HepG2 (cell line): Measurements from ENCODE around the gene EGFR.

Experiments used
- CTCF ChIP-seq: sonication (generic); formaldehyde crosslinking; IDR thresholded peaks from 2 replicates; pipeline ENCODE4 v1.5.0; 2020; ENCODE audit warnings: mild to moderate bottlenecking, missing genetic modification reagents, moderate library complexity
- KAT2B ChIP-seq: fragments of 150-350 bp; IDR thresholded peaks from 2 replicates; pipeline ENCODE4 v1.6.1; 2014; ENCODE audit warnings: low read depth, low read length, borderline replicate concordance
- RFXAP ChIP-seq: sonication (generic); formaldehyde crosslinking; IDR thresholded peaks from 2 replicates; pipeline ENCODE4 v1.4.0; 2020; ENCODE audit warnings: missing genetic modification reagents, borderline replicate concordance
- ZFX ChIP-seq: sonication (generic); formaldehyde crosslinking; IDR thresholded peaks from 2 replicates; pipeline ENCODE4 v1.4.0; 2020; ENCODE audit warnings: mild to moderate bottlenecking, low read depth, missing genetic modification reagents, moderate library complexity
- ZNF281 ChIP-seq: sonication (generic); formaldehyde crosslinking; IDR thresholded peaks from 2 replicates; pipeline ENCODE4 v1.4.0; 2020; ENCODE audit warnings: missing genetic modification reagents, borderline replicate concordance
- TF ChIP-seq, protein P1 (sequence below): fragments of 450-650 bp; IDR thresholded peaks from 2 replicates; pipeline ENCODE4 v1.6.1; 2017; ENCODE audit warnings: mild to moderate bottlenecking

DNA sequence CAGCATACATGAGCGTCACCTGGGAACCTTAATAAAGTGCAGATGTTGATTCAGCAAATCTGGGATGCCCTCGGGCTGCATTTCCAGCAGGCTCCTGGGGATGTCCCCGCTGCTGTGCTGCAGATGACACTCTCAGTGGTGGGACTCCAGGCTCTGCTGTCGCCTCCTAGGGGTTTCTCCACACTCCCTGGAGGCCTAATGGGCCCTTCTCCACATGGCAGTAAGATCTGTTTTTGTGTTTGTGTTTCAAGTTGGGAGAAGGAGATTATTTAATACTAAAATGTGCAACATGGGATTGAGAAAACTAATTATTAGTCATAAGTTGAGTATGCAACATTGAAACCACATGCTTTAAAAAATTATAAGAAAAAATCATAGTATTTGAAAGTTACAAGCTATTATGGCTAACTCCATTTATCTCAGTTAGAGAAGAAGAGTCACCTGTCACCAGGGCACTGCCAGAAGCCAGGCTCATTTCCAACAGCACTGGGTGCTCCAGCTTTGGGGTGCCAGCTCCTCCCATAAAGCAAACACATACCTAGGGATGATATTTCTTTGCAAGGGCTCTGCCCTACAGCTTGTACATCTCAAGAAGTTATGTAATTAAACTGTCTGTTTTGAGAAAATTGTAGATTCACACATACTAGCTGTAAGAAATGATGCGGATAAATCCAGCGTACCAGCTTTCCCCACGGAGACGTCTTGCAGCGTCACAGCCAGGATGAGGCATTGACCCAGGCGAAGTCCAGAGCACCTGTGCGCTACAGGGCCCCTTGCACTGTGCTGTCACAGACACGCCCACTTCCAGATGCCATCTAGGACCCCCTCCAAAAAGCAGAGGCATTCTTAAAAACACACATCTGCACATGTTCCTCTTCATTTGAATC, 106.4 kb downstream of the EGFR start:
- TF ChIP-seq ZFX (CRISPR knock-in tag) (no peak), CTCF (peak; percentile 51), ZNF281 (CRISPR knock-in tag) (no peak), KAT2B (no peak), RFXAP (no peak)
- TF ChIP-seq, protein P1, sequence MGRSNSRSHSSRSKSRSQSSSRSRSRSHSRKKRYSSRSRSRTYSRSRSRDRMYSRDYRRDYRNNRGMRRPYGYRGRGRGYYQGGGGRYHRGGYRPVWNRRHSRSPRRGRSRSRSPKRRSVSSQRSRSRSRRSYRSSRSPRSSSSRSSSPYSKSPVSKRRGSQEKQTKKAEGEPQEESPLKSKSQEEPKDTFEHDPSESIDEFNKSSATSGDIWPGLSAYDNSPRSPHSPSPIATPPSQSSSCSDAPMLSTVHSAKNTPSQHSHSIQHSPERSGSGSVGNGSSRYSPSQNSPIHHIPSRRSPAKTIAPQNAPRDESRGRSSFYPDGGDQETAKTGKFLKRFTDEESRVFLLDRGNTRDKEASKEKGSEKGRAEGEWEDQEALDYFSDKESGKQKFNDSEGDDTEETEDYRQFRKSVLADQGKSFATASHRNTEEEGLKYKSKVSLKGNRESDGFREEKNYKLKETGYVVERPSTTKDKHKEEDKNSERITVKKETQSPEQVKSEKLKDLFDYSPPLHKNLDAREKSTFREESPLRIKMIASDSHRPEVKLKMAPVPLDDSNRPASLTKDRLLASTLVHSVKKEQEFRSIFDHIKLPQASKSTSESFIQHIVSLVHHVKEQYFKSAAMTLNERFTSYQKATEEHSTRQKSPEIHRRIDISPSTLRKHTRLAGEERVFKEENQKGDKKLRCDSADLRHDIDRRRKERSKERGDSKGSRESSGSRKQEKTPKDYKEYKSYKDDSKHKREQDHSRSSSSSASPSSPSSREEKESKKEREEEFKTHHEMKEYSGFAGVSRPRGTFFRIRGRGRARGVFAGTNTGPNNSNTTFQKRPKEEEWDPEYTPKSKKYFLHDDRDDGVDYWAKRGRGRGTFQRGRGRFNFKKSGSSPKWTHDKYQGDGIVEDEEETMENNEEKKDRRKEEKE: no peak
